HCT116 (cell line): ENCODE measurements around the gene NFIA. TPM values are rescaled to one million over a fixed set of nuclear protein-coding genes. Genes with fewer than 3 reads are reported as not detected.

Source experiments
- ATAC-seq: fragments of 200-7000 bp; cut with Tn5 transposase; 2 replicates; pipeline ENCODE4 v1.9.1; 2020; ENCODE audit warnings: mild to moderate bottlenecking, moderate library complexity
- BruUV-seq: library from RNA; stranded (reverse); fragments of 400-500 nt; replicated peaks from 2 replicates; lab custom pipeline; 2021; lab: Mats Ljungman, UMichigan
- CTCF ChIA-PET: fragments of 300-600 bp; sonication (Branson Sonifier 250); formaldehyde crosslinking; loops from one replicate; lab custom pipeline; 2021; ENCODE audit warnings: antibody characterized with exemption; lab: Charles Lee
- POLR2A ChIA-PET: fragments of 300-600, 350-600 bp; sonication (Branson Sonifier 250); formaldehyde crosslinking; loops from one replicate; lab custom pipeline; 2021; ENCODE audit warnings: antibody characterized with exemption; lab: Charles Lee
- RAD21 ChIA-PET, 2 experiments: fragments of 300-600 bp; sonication (Branson Sonifier 250); formaldehyde crosslinking; loops; one replicate each; lab custom pipeline; 2023; ENCODE audit warnings: low total read pairs in 2 of 2; ENCODE audit not compliant: uncharacterized antibody in 2 of 2, unreplicated experiment in 2 of 2, low non-redundant PET in 1 of 2; lab: Charles Lee
- DNase-seq: peaks from one replicate; pipeline ENCODE4 v3.0.0-alpha.2; 2010; ENCODE audit warnings: low read depth, low spot score
- H2AFZ ChIP-seq: fragments of 200-600 bp; shearing (Covaris generic), sonication (generic); 2 replicates; pipeline ENCODE4 v1.6.1; 2017; ENCODE audit warnings: low read depth, mixed run types, mixed read lengths, antibody characterized with exemption, low read length; ENCODE audit not compliant: poor library complexity, severe bottlenecking
- H3K27ac ChIP-seq: 2 replicates; pipeline ENCODE4 v1.5.1; 2012; ENCODE audit warnings: low read depth, low read length
- H3K27me3 ChIP-seq: fragments of 200-600 bp; sonication (generic); 2 replicates; pipeline ENCODE4 v1.6.1; 2016; ENCODE audit warnings: mixed run types, low read length, mixed read lengths; ENCODE audit not compliant: insufficient read depth
- H3K36me3 ChIP-seq, 2 experiments: fragments of 200-500 bp in 1 of 2; fragments of 200-600 bp in 1 of 2; sonication (Bioruptor generic) in 1 of 2; sonication (generic) in 1 of 2; 2 replicates each; pipeline versions ENCODE4 v1.5.1 to v1.6.1; 2014 to 2016; ENCODE audit warnings: low read length in 2 of 2, inconsistent platforms in 1 of 2, mixed read lengths in 1 of 2, mixed run types in 1 of 2; ENCODE audit not compliant: insufficient read depth in 2 of 2, control insufficient read depth in 1 of 2
- H3K4me1 ChIP-seq, 2 experiments: fragments of 200-600 bp in 1 of 2; sonication (generic) in 1 of 2; 2 replicates each; pipeline versions ENCODE4 v1.5.1 to v1.6.1; 2012 to 2017; ENCODE audit warnings: low read length in 2 of 2, inconsistent platforms in 1 of 2, mild to moderate bottlenecking in 1 of 2, mixed read lengths in 1 of 2, mixed run types in 1 of 2, moderate library complexity in 1 of 2; ENCODE audit not compliant: insufficient read depth in 2 of 2, control insufficient read depth in 1 of 2
- H3K4me2 ChIP-seq: fragments of 200-600 bp; sonication (generic); 2 replicates; pipeline ENCODE4 v1.6.1; 2017; ENCODE audit warnings: mixed run types, low read length, mixed read lengths
- H3K4me3 ChIP-seq, 2 experiments: fragments of 200-600 bp in 1 of 2; sonication (generic) in 1 of 2; replicated peaks in 1 of 2; 2 replicates each; pipeline ENCODE4 v1.5.1; 2011 to 2016; ENCODE audit warnings: low read length in 2 of 2, control low read depth in 1 of 2, low read depth in 1 of 2, mild to moderate bottlenecking in 1 of 2, mixed read lengths in 1 of 2, mixed run types in 1 of 2
- H3K79me2 ChIP-seq: fragments of 200-600 bp; sonication (generic); 2 replicates; pipeline ENCODE4 v1.6.1; 2017; ENCODE audit warnings: mild to moderate bottlenecking, mixed run types, low read length, moderate library complexity, mixed read lengths; ENCODE audit not compliant: insufficient read depth
- H3K9ac ChIP-seq: fragments of 200-600 bp; sonication (generic); 2 replicates; pipeline ENCODE4 v1.6.1; 2016; ENCODE audit warnings: low read length, mixed read lengths
- H3K9me2 ChIP-seq: fragments of 200-600 bp; sonication (generic), shearing (Covaris generic); 2 replicates; pipeline ENCODE4 v1.6.1; 2017; ENCODE audit warnings: mixed run types, mild to moderate bottlenecking, moderate library complexity; ENCODE audit not compliant: insufficient read depth
- H3K9me3 ChIP-seq, 2 experiments: fragments of 200-500 bp in 1 of 2; fragments of 200-600 bp in 1 of 2; sonication (Bioruptor generic) in 1 of 2; sonication (generic) in 1 of 2; 2 replicates each; pipeline ENCODE4 v1.6.1; 2014 to 2017; ENCODE audit warnings: low read length in 2 of 2, mixed read lengths in 2 of 2, inconsistent platforms in 1 of 2, low read depth in 1 of 2, mild to moderate bottlenecking in 1 of 2, mixed run types in 1 of 2, moderate library complexity in 1 of 2; ENCODE audit not compliant: control insufficient read depth in 1 of 2, insufficient read depth in 1 of 2
- H4K20me1 ChIP-seq: fragments of 200-600 bp; sonication (generic), shearing (Covaris generic); 2 replicates; pipeline ENCODE4 v1.6.1; 2017; ENCODE audit warnings: mixed run types, mild to moderate bottlenecking, moderate library complexity; ENCODE audit not compliant: insufficient read depth
- ATF3 ChIP-seq: IDR thresholded peaks from 2 replicates; pipeline ENCODE4 v1.6.1; 2012
- CTCF ChIP-seq, 3 experiments: fragments of 200-600 bp in 1 of 3; sonication (generic) in 1 of 3; IDR thresholded peaks in 2 of 3; conservative IDR thresholded peaks in 1 of 3; 2 replicates each; pipeline ENCODE4 v1.5.1; 2012 to 2017; ENCODE audit warnings: low read depth in 2 of 3, low read length in 2 of 3, antibody characterized with exemption in 1 of 3, borderline replicate concordance in 1 of 3, control low read depth in 1 of 3, mild to moderate bottlenecking in 1 of 3, mixed read lengths in 1 of 3, mixed run types in 1 of 3, moderate library complexity in 1 of 3; ENCODE audit not compliant: insufficient read depth in 1 of 3
- ELF1 ChIP-seq: IDR thresholded peaks from 2 replicates; pipeline ENCODE4 v1.6.1; 2012; ENCODE audit warnings: low read depth, borderline replicate concordance
- EZH2 ChIP-seq: fragments of 200-600 bp; sonication (generic); IDR thresholded peaks from 2 replicates; pipeline ENCODE4 v1.6.1; 2017; ENCODE audit warnings: antibody characterized with exemption, mixed run types
- EZH2phosphoT487 ChIP-seq: fragments of 200-600 bp; IDR thresholded peaks from 2 replicates; pipeline ENCODE4 v1.6.1; 2018; ENCODE audit warnings: antibody characterized with exemption, borderline replicate concordance
- FOSL1 ChIP-seq: IDR thresholded peaks from 2 replicates; pipeline ENCODE4 v1.6.1; 2012; ENCODE audit warnings: low read depth
- JUND ChIP-seq: IDR thresholded peaks from 2 replicates; pipeline ENCODE4 v1.6.1; 2012
- REST ChIP-seq: IDR thresholded peaks from 2 replicates; pipeline ENCODE4 v1.6.1; 2012; ENCODE audit warnings: low read depth
- SRF ChIP-seq: IDR thresholded peaks from 2 replicates; pipeline ENCODE4 v1.6.1; 2012; ENCODE audit warnings: low read depth
- YY1 ChIP-seq: IDR thresholded peaks from 2 replicates; pipeline ENCODE4 v1.6.1; 2011; ENCODE audit warnings: low read length, low read depth, moderate library complexity, mild to moderate bottlenecking; ENCODE audit not compliant: insufficient replicate concordance; ENCODE audit errors: extremely low read depth
- ZBTB33 ChIP-seq: IDR thresholded peaks from 2 replicates; pipeline ENCODE4 v1.6.1; 2011; ENCODE audit warnings: mild to moderate bottlenecking, low read length, moderate library complexity; ENCODE audit not compliant: insufficient replicate concordance; ENCODE audit errors: extremely low read depth
- ZNF274 ChIP-seq: fragments of 200-500 bp; sonication (Bioruptor generic); IDR thresholded peaks from 2 replicates; pipeline ENCODE4 v1.6.1; 2014; ENCODE audit warnings: mild to moderate bottlenecking, low read depth, low read length, inconsistent platforms
- intact Hi-C: fragments of 100-400 bp; cut with micrococcal nuclease; formaldehyde crosslinking; loops from 2 replicates; pipeline ENCODE4 v1.10.0; 2022
- total RNA-seq: library from RNA; stranded (reverse); gene quantifications from one replicate; pipeline ENCODE4 v1.2.1, GENCODE V29; 2021; ENCODE audit not compliant: unreplicated experiment

The NFIA gene
- total RNA-seq, 1 experiment from 2014 or later: 17.2 TPM

- TF ChIP-seq CTCF (IDR thresholded peaks at IDR 0.05 in 2 of 3, conservative IDR thresholded peaks at IDR 0.05 in 1 of 3; ENCODE audit: borderline replicate concordance in 1 of 3, insufficient read depth in 1 of 3, low read depth in 2 of 3, low read length in 2 of 3) (no peak), JUND (no peak), ATF3 (no peak), ELF1 (no peak), ZBTB33 (no peak), ZNF274 (no peak), SRF (no peak), FOSL1 (no peak), EZH2 (no peak), YY1 (no peak), EZH2phosphoT487 (no peak), REST (no peak)
- TF ChIP-seq, all 23 proteins: peak for 0
- Histone ChIP-seq H3K36me3 (no peaks in the 10 kb centered on the region), H3K9me2 (no peaks in the 10 kb centered on the region), H3K9me3 (no peaks in the 10 kb centered on the region), H3K27ac (no peak overlapping the region), H3K4me3 (no peak overlapping the region), H3K27me3 (no peaks in the 10 kb centered on the region), H2AFZ (no peak overlapping the region), H3K4me1 (no peaks in the 10 kb centered on the region), H3K4me2 (no peak overlapping the region), H3K9ac (no peak overlapping the region), H4K20me1 (no peaks in the 10 kb centered on the region), H3K79me2 (no peaks in the 10 kb centered on the region)
- RAD21 ChIA-PET: no interaction called here
- DNase-seq (no peak), ATAC-seq (no peak)
- POLR2A ChIA-PET: no interaction called here
- CTCF ChIA-PET: interaction anchor here (0.6 kb wide), 1 partner anchor 61 kb away, joined by 3 read pairs; no protein-coding TSS in a partner anchor
- BruUV-seq: no TSS peak
- intact Hi-C loops: no loop called here
Observed at GRCh38 chr1:61397935-61398334, 315.6 kb downstream of the NFIA start.
